ENCODE measurements around the gene BCL11B. TPM values are rescaled to one million over a fixed set of nuclear protein-coding genes. Genes with fewer than 3 reads are reported as not detected.

Gene BCL11B
- total and polyA plus RNA-seq, 2 experiments from 2014 or later = 0.04 to 2.8 TPM

- Histone ChIP-seq H3K9me3 (ENCODE audit: low read depth) (no peaks in the 10 kb centered on the region), H3K4me3 (peak overlapping the region; percentile 65), H3K4me1 (ENCODE audit: low read depth) (peaks cover 9% of the 10 kb centered on the region), H3K27ac (no peak overlapping the region), H3K27me3 (peaks cover 88% of the 10 kb centered on the region), H3K36me3 (no peaks in the 10 kb centered on the region)
- DNase-seq (ENCODE audit: low read depth in 1 of 2, low spot score in 1 of 2) = peak; percentile 19 to 61
- TF ChIP-seq CTCF (IDR thresholded peaks at IDR 0.05; ENCODE audit: low read depth, low read length) = no peak
Observed at GRCh38 chr14:99272899-99273765, 1.1 kb upstream of the BCL11B start.

- Histone ChIP-seq H3K27me3 (peaks cover 82% of the 10 kb centered on the region), H3K36me3 (no peaks in the 10 kb centered on the region), H3K4me1 (ENCODE audit: low read depth) (peaks cover 9% of the 10 kb centered on the region), H3K4me3 (peak overlapping the region; percentile 65), H3K27ac (no peak overlapping the region), H3K9me3 (ENCODE audit: low read depth) (no peaks in the 10 kb centered on the region)
- no peak for DNase-seq (ENCODE audit: low read depth in 1 of 2, low spot score in 1 of 2)
- no peak for TF ChIP-seq CTCF (IDR thresholded peaks at IDR 0.05; ENCODE audit: low read depth, low read length)
Observed at GRCh38 chr14:99272632-99272898, 568 bp upstream of the BCL11B start.

- no peaks in the 10 kb centered on the region for H3K9me3 ChIP-seq (ENCODE audit: low read depth)
- H3K27ac ChIP-seq = no peak overlapping the region
- peaks cover 9% of the 10 kb centered on the region for H3K4me1 ChIP-seq (ENCODE audit: low read depth)
- H3K27me3 ChIP-seq = peaks cover 76% of the 10 kb centered on the region
- TF ChIP-seq CTCF (IDR thresholded peaks at IDR 0.05; ENCODE audit: low read depth, low read length) = no peak
- DNase-seq (ENCODE audit: low read depth in 1 of 2, low spot score in 1 of 2) = no peak
- peak overlapping the region; percentile 65 for H3K4me3 ChIP-seq
- H3K36me3 ChIP-seq = no peaks in the 10 kb centered on the region
Observed at GRCh38 chr14:99271221-99271941, 616 bp downstream of the BCL11B start.

GRCh38 chr14:99270458-99271220 lies 1.4 kb downstream of the BCL11B start:
- H3K4me1 ChIP-seq (ENCODE audit: low read depth) = peaks cover 9% of the 10 kb centered on the region
- H3K27ac ChIP-seq = no peak overlapping the region
- H3K36me3 ChIP-seq = no peaks in the 10 kb centered on the region
- peak in 1 of 2 donors; percentile 65 for DNase-seq (ENCODE audit: low read depth in 1 of 2, low spot score in 1 of 2)
- no peaks in the 10 kb centered on the region for H3K9me3 ChIP-seq (ENCODE audit: low read depth)
- H3K4me3 ChIP-seq = peak overlapping the region; percentile 65
- no peak for TF ChIP-seq CTCF (IDR thresholded peaks at IDR 0.05; ENCODE audit: low read depth, low read length)
- H3K27me3 ChIP-seq = peaks cover 72% of the 10 kb centered on the region

GRCh38 chr14:99268810-99269707 lies 2.9 kb downstream of the BCL11B start:
- Histone ChIP-seq H3K27me3 (peaks cover 62% of the 10 kb centered on the region), H3K4me3 (peak overlapping the region; percentile 65), H3K27ac (no peak overlapping the region), H3K4me1 (ENCODE audit: low read depth) (peaks cover 9% of the 10 kb centered on the region), H3K36me3 (no peaks in the 10 kb centered on the region), H3K9me3 (ENCODE audit: low read depth) (no peaks in the 10 kb centered on the region)
- no peak for TF ChIP-seq CTCF (IDR thresholded peaks at IDR 0.05; ENCODE audit: low read depth, low read length)
- DNase-seq (ENCODE audit: low read depth in 1 of 2, low spot score in 1 of 2) = no peak
